Hematopoietic multipotent progenitor cell treated with erythropoietin and hydrocortisone succinate and interleukin-3 and kit ligand, for 8 days (in vitro differentiated cells): ENCODE measurements around the gene COQ7.

Source experiments
- DNase-seq: peaks from one replicate; pipeline ENCODE4 v3.0.0-alpha.2; 2015

The COQ7 gene

GRCh38 chr16:19113577-19114358 is 46.4 kb downstream of the COQ7 start, which contains the start of gene ITPRIPL2:
TSS of gene ITPRIPL2 (plus strand) at chr16:19113964. CDS start at chr16:19114462, 498 bp downstream.
- DNase-seq = peak; percentile 36

GRCh38 chr16:19114359-19115147 is 47.1 kb downstream of the COQ7 start:
- no peak for DNase-seq

GRCh38 chr16:19115148-19116021 is 48.0 kb downstream of the COQ7 start:
- no peak for DNase-seq

GRCh38 chr16:19116711-19117449 is 49.5 kb downstream of the COQ7 start:
- no peak for DNase-seq

GRCh38 chr16:19118938-19119431 is 51.6 kb downstream of the COQ7 start:
- DNase-seq = peak; percentile 68

- DNase-seq = peak; percentile 53
Observed at GRCh38 chr16:19119564-19119963, 52.1 kb downstream of the COQ7 start.

- DNase-seq = no peak
Observed at GRCh38 chr16:19123535-19124178, 56.2 kb downstream of the COQ7 start.

GRCh38 chr16:19126300-19126699 is 58.9 kb downstream of the COQ7 start:
- DNase-seq = no peak

GRCh38 chr16:19127205-19127604 is 59.8 kb downstream of the COQ7 start:
- DNase-seq = no peak

GRCh38 chr16:19127674-19128131 is 60.3 kb downstream of the COQ7 start:
- DNase-seq = no peak

- no peak for DNase-seq
Observed at GRCh38 chr16:19128454-19129200, 61.2 kb downstream of the COQ7 start.
